A549 treated with AZD2906 at 1 μM for 4 hours (cell line): ENCODE results near the gene USP4. TPM values are rescaled to one million over a fixed set of nuclear protein-coding genes. Genes with fewer than 3 reads are reported as not detected.

ENCODE experiments used
- total RNA-seq: library from RNA; stranded (reverse); fragments of 200-300 nt; extraction: Qiagen RNA extraction; gene quantifications from 5 replicates; pipeline ENCODE4 v1.2.3, GENCODE V29; 2022

Gene USP4
- 11.9 to 15.5 TPM (median 14.2 TPM) in 5 replicates for total RNA-seq

GRCh38 chr3:49339941-49340800 is at the start of gene USP4:
Gene USP4, minus strand, starts transcription at chr3:49340053. Its CDS starts 29 bp downstream, at chr3:49340024.

GRCh38 chr3:49358217-49358883 is 18.5 kb upstream of the USP4 start, which contains the start of gene GPX1:
Gene GPX1, minus strand, starts transcription at chr3:49358353. Its CDS starts 75 bp downstream, at chr3:49358278.

GRCh38 chr3:49276475-49277382 is 63.1 kb downstream of the USP4 start, which contains the start of gene C3orf62:
Gene C3orf62, minus strand, starts transcription at chr3:49277232. Its CDS starts 360 bp downstream, at chr3:49276872.

Other genes with a start within 250 kb of the USP4 start
- 32.4 to 39.5 TPM (median 37.2 TPM) in 5 replicates for gene QRICH1, start 246.0 kb downstream of the USP4 start, total RNA-seq
- 123 to 154 TPM (median 143 TPM) in 5 replicates for gene QARS1, start 235.3 kb downstream of the USP4 start, total RNA-seq
- gene USP19, start 219.2 kb downstream of the USP4 start, total RNA-seq: 17.5 to 23.3 TPM (median 20.5 TPM) in 5 replicates
- 83.5 to 112 TPM (median 105 TPM) in 5 replicates for gene LAMB2, start 207.0 kb downstream of the USP4 start, total RNA-seq
- 12.1 to 16.0 TPM (median 14.4 TPM) in 5 replicates for gene CCDC71, start 173.7 kb downstream of the USP4 start, total RNA-seq
- 3.6 to 5.8 TPM (median 4.7 TPM) in 5 replicates for gene KLHDC8B, start 168.5 kb downstream of the USP4 start, total RNA-seq
- gene C3orf62, start 62.8 kb downstream of the USP4 start, total RNA-seq: 1.8 to 2.4 TPM (median 2.1 TPM) in 5 replicates
- 272 to 325 TPM (median 297 TPM) in 5 replicates for gene GPX1, start 18.3 kb upstream of the USP4 start, total RNA-seq
- gene RHOA, start 71.9 kb upstream of the USP4 start, total RNA-seq: 459 to 577 TPM (median 461 TPM) in 5 replicates
- 20.8 to 24.4 TPM (median 23.1 TPM) in 5 replicates for gene TCTA, start 72.4 kb upstream of the USP4 start, total RNA-seq
- gene AMT, start 82.4 kb upstream of the USP4 start, total RNA-seq: 0.32 to 0.53 TPM (median 0.42 TPM) in 5 replicates
- 4.8 to 6.1 TPM (median 5.6 TPM) in 5 replicates for gene NICN1, start 89.3 kb upstream of the USP4 start, total RNA-seq
- gene DAG1, start 130.2 kb upstream of the USP4 start, total RNA-seq: 47.2 to 61.1 TPM (median 56.0 TPM) in 5 replicates
- 0.12 to 0.19 TPM (median 0.16 TPM) in 5 replicates for gene BSN, start 214.4 kb upstream of the USP4 start, total RNA-seq